HEK293 (cell line): Measurements from ENCODE around the gene GBF1.

Experiments used
- CTCF ChIA-PET: fragments of 350-600 bp; formaldehyde crosslinking; extraction: SDS; loops from one replicate; lab custom pipeline; 2021; ENCODE audit warnings: antibody characterized with exemption; lab: Yijun Ruan, JAX
- POLR2A ChIA-PET: fragments of 300-600 bp; formaldehyde crosslinking; extraction: SDS; loops from one replicate; lab custom pipeline; 2020; ENCODE audit warnings: antibody characterized with exemption, inconsistent platforms; lab: Yijun Ruan, JAX
- H3K27ac ChIP-seq: fragments of 200-500 bp; sonication (Bioruptor generic); 2 replicates; pipeline ENCODE4 v1.5.1; 2014; ENCODE audit warnings: low read depth, low read length, control low read depth, inconsistent platforms; ENCODE audit errors: extremely low read depth
- H3K36me3 ChIP-seq, 2 experiments: fragments of 200-500 bp in 1 of 2; sonication (Bioruptor generic) in 1 of 2; 1 replicate in 1 of 2; 2 replicates in 1 of 2; pipeline ENCODE4 v1.5.1; 2014 to 2017; ENCODE audit warnings: inconsistent platforms in 2 of 2, low read length in 2 of 2; ENCODE audit not compliant: control insufficient read depth in 2 of 2, insufficient read depth in 1 of 2
- H3K4me1 ChIP-seq: fragments of 200-500 bp; sonication (Bioruptor generic); 2 replicates; pipeline ENCODE4 v1.5.1; 2014; ENCODE audit warnings: mild to moderate bottlenecking, low read length, inconsistent platforms; ENCODE audit not compliant: control insufficient read depth, insufficient read depth
- H3K4me3 ChIP-seq: 2 replicates; pipeline ENCODE4 v1.5.1; 2011; ENCODE audit warnings: low read depth, mild to moderate bottlenecking, control low read depth, low read length, moderate library complexity
- H3K9me3 ChIP-seq: fragments of 200-500 bp; sonication (Bioruptor generic); 2 replicates; pipeline ENCODE4 v1.5.1; 2014; ENCODE audit warnings: low read depth, low read length, inconsistent platforms; ENCODE audit not compliant: control insufficient read depth, insufficient read depth
- BCL11B ChIP-seq: fragments of 450-650 bp; formaldehyde crosslinking; IDR thresholded peaks from 2 replicates; pipeline ENCODE4 v1.5.1; 2016; ENCODE audit warnings: low read depth, missing biosample characterization, missing genetic modification characterization
- GLIS2 ChIP-seq: fragments of 450-650 bp; formaldehyde crosslinking; IDR thresholded peaks from 2 replicates; pipeline ENCODE4 v1.5.1; 2016; ENCODE audit warnings: missing biosample characterization, missing genetic modification characterization
- IKZF3 ChIP-seq: fragments of 450-650 bp; IDR thresholded peaks from 2 replicates; pipeline ENCODE4 v1.5.0; 2018; ENCODE audit warnings: missing biosample characterization, mild to moderate bottlenecking, missing genetic modification characterization, moderate library complexity
- KLF17 ChIP-seq: fragments of 450-650 bp; formaldehyde crosslinking; IDR thresholded peaks from 2 replicates; pipeline ENCODE4 v1.5.1; 2016; ENCODE audit warnings: missing biosample characterization, missing genetic modification characterization
- MZF1 ChIP-seq: fragments of 450-650 bp; formaldehyde crosslinking; IDR thresholded peaks from 2 replicates; pipeline ENCODE4 v1.5.1; 2017; ENCODE audit warnings: missing biosample characterization, missing genetic modification characterization, borderline replicate concordance
- PRDM1 ChIP-seq: fragments of 450-650 bp; formaldehyde crosslinking; IDR thresholded peaks from 2 replicates; pipeline ENCODE4; 2016; ENCODE audit warnings: missing biosample characterization, missing genetic modification characterization
- PRDM4 ChIP-seq: fragments of 450-650 bp; formaldehyde crosslinking; IDR thresholded peaks from 2 replicates; pipeline ENCODE4 v1.5.1; 2017; ENCODE audit warnings: missing biosample characterization, missing genetic modification characterization
- SALL2 ChIP-seq: fragments of 450-650 bp; formaldehyde crosslinking; IDR thresholded peaks from 2 replicates; pipeline ENCODE4 v1.5.0; 2017; ENCODE audit warnings: missing biosample characterization, mild to moderate bottlenecking, missing genetic modification characterization, borderline replicate concordance
- SCRT1 ChIP-seq: fragments of 450-650 bp; formaldehyde crosslinking; IDR thresholded peaks from 2 replicates; pipeline ENCODE4 v1.5.1; 2016; ENCODE audit warnings: missing biosample characterization, missing genetic modification characterization, borderline replicate concordance
- ZBTB17 ChIP-seq: fragments of 450-650 bp; formaldehyde crosslinking; IDR thresholded peaks from 2 replicates; pipeline ENCODE4 v1.5.1; 2016; ENCODE audit warnings: missing biosample characterization, missing genetic modification characterization
- ZBTB26 ChIP-seq: fragments of 450-650 bp; formaldehyde crosslinking; optimal IDR thresholded peaks from 2 replicates; pipeline ENCODE3; 2016; ENCODE audit warnings: missing biosample characterization, mild to moderate bottlenecking, missing genetic modification characterization
- ZBTB6 ChIP-seq: fragments of 450-650 bp; formaldehyde crosslinking; IDR thresholded peaks from 2 replicates; pipeline ENCODE4 v1.5.1; 2017; ENCODE audit warnings: missing biosample characterization, missing genetic modification characterization
- ZNF341 ChIP-seq: fragments of 450-650 bp; formaldehyde crosslinking; IDR thresholded peaks from 2 replicates; pipeline ENCODE4; 2016; ENCODE audit warnings: low read depth, missing biosample characterization, missing genetic modification characterization
- ZNF398 ChIP-seq: fragments of 450-650 bp; formaldehyde crosslinking; IDR thresholded peaks from 2 replicates; pipeline ENCODE4 v1.5.1; 2017; ENCODE audit warnings: missing biosample characterization, missing genetic modification characterization
- ZNF501 ChIP-seq: fragments of 450-650 bp; formaldehyde crosslinking; IDR thresholded peaks from 2 replicates; pipeline ENCODE4 v1.5.1; 2016; ENCODE audit warnings: missing biosample characterization, missing genetic modification characterization
- ZNF596 ChIP-seq: fragments of 450-650 bp; IDR thresholded peaks from 2 replicates; pipeline ENCODE4 v1.5.0; 2018; ENCODE audit warnings: missing biosample characterization, mild to moderate bottlenecking, missing genetic modification characterization, moderate library complexity
- ZNF600 ChIP-seq: fragments of 450-650 bp; formaldehyde crosslinking; IDR thresholded peaks from 2 replicates; pipeline ENCODE4 v1.5.1; 2016; ENCODE audit warnings: missing biosample characterization, missing genetic modification characterization
- ZNF621 ChIP-seq: fragments of 450-650 bp; formaldehyde crosslinking; IDR thresholded peaks from 2 replicates; pipeline ENCODE4 v1.5.1; 2017; ENCODE audit warnings: missing biosample characterization, missing genetic modification characterization
- ZNF645 ChIP-seq: fragments of 450-650 bp; formaldehyde crosslinking; IDR thresholded peaks from 2 replicates; pipeline ENCODE4; 2016; ENCODE audit warnings: missing biosample characterization, missing genetic modification characterization
- ZNF660 ChIP-seq: fragments of 450-650 bp; IDR thresholded peaks from 2 replicates; pipeline ENCODE4 v1.5.1; 2018; ENCODE audit warnings: missing biosample characterization, mild to moderate bottlenecking, missing genetic modification characterization
- ZNF76 ChIP-seq: fragments of 450-650 bp; formaldehyde crosslinking; IDR thresholded peaks from 2 replicates; pipeline ENCODE4; 2016; ENCODE audit warnings: low read depth, missing biosample characterization, missing genetic modification characterization, borderline replicate concordance
- ZNF776 ChIP-seq: fragments of 450-650 bp; formaldehyde crosslinking; IDR thresholded peaks from 2 replicates; pipeline ENCODE4 v1.5.0; 2017; ENCODE audit warnings: missing biosample characterization, missing genetic modification characterization, borderline replicate concordance

The GBF1 gene

GRCh38 chr10:102429468-102429867 lies 184.1 kb downstream of the GBF1 start (continued):
- no peak for TF ChIP-seq ZBTB26 (tag by site-specific recombination)
- TF ChIP-seq ZNF600 (tag by site-specific recombination), result no peak
- TF ChIP-seq SALL2 (tag by site-specific recombination), result no peak
- TF ChIP-seq ZNF621, result no peak
- TF ChIP-seq, all 188 proteins: peak for 2

- TF ChIP-seq ZNF596 (tag by site-specific recombination), result no peak
- peak; percentile 59 for TF ChIP-seq ZNF398
- TF ChIP-seq PRDM1 (tag by site-specific recombination), result no peak; the same call in 1 of the 2 replicates
- TF ChIP-seq SCRT1 (tag by site-specific recombination), result no peak
- TF ChIP-seq BCL11B (tag by site-specific recombination), result no peak
- no peak for TF ChIP-seq MZF1 (tag by site-specific recombination)
- TF ChIP-seq IKZF3, result 0 out of 2 replicates have a peak, but pooled peaks have one; percentile 50
- TF ChIP-seq ZNF341 (tag by site-specific recombination), result peak; percentile 72
- no peak for TF ChIP-seq GLIS2 (tag by site-specific recombination)
- no peak for TF ChIP-seq PRDM4
- TF ChIP-seq ZNF645 (tag by site-specific recombination), result no peak
- no peak for TF ChIP-seq KLF17
- TF ChIP-seq ZNF776 (tag by site-specific recombination), result no peak
- TF ChIP-seq ZBTB6 (tag by site-specific recombination), result no peak
- TF ChIP-seq ZBTB17 (tag by site-specific recombination), result peak; percentile 95
- no peak for TF ChIP-seq ZNF501 (tag by site-specific recombination)
- TF ChIP-seq ZNF660, result no peak
- TF ChIP-seq ZNF76 (tag by site-specific recombination), result peak; percentile 83; the same call in 1 of the 2 replicates
- peak overlapping the region; percentile 89 for H3K27ac ChIP-seq
- H3K4me1 ChIP-seq, result peaks cover 3% of the 10 kb centered on the region; the same call in 1 of the 2 replicates
- peaks cover 0 to 4% of the 10 kb centered on the region in 2 experiments; a peak in 1 of 3 replicates for H3K36me3 ChIP-seq
- CTCF ChIA-PET, result interaction anchor here (0.8 to 3.7 kb wide), 8 partner anchors 8 to 165 kb away, joined by 3 to 14 read pairs (median 4); partner anchors contain the start of gene FBXL15
- no peaks in the 10 kb centered on the region for H3K9me3 ChIP-seq
- POLR2A ChIA-PET, result interaction anchor here (0.8 to 3.0 kb wide), 10 partner anchors 9 to 202 kb away, joined by 3 to 60 read pairs (median 8); partner anchors contain the start of genes C10orf95, FBXL15 and NFKB2
- H3K4me3 ChIP-seq, result peak overlapping the region; percentile 62
These were observed 186.3 kb downstream of the GBF1 start for GRCh38 chr10:102431452-102432124.
